Astrocyte (in vitro differentiated cells and primary cell): ENCODE data around the gene DGKG. TPM values are rescaled to one million over a fixed set of nuclear protein-coding genes. Genes with fewer than 3 reads are reported as not detected.

Experiments
- DNase-seq: peaks from one replicate; pipeline ENCODE4 v3.0.0-alpha.2; 2010; ENCODE audit warnings: low read depth
- FAIRE-seq: peaks from 2 replicates; lab custom pipeline; 2011; peaks lifted over from hg19 to GRCh38; lab: Jason Lieb, UNC
- H2AFZ ChIP-seq: 2 replicates; pipeline ENCODE4 v1.6.0; 2012; ENCODE audit warnings: low read depth, low read length, inconsistent platforms
- H3K27ac ChIP-seq: 2 replicates; pipeline ENCODE4 v1.5.1; 2011; ENCODE audit warnings: low read depth, low read length, inconsistent platforms
- H3K27me3 ChIP-seq: 2 replicates; pipeline ENCODE4 v1.6.0; 2011; ENCODE audit warnings: low read length, inconsistent platforms; ENCODE audit not compliant: insufficient read depth
- H3K36me3 ChIP-seq: 2 replicates; pipeline ENCODE4 v1.5.1; 2011; ENCODE audit warnings: low read length, inconsistent platforms; ENCODE audit not compliant: insufficient read depth
- H3K4me1 ChIP-seq: 2 replicates; pipeline ENCODE4 v1.5.1; 2011; ENCODE audit warnings: low read length, inconsistent platforms; ENCODE audit not compliant: insufficient read depth
- H3K4me2 ChIP-seq: 2 replicates; pipeline ENCODE4 v1.6.0; 2012; ENCODE audit warnings: low read length, inconsistent platforms
- H3K4me3 ChIP-seq: 2 replicates; pipeline ENCODE4 v1.5.1; 2011; ENCODE audit warnings: low read depth, mild to moderate bottlenecking, low read length, inconsistent platforms; ENCODE audit not compliant: insufficient read depth
- H3K79me2 ChIP-seq: 2 replicates; pipeline ENCODE4 v1.6.0; 2012; ENCODE audit warnings: mild to moderate bottlenecking, low read length, inconsistent platforms; ENCODE audit not compliant: insufficient read depth
- H3K9ac ChIP-seq: 2 replicates; pipeline ENCODE4 v1.6.0; 2012; ENCODE audit warnings: mild to moderate bottlenecking, low read length, inconsistent platforms
- H3K9me3 ChIP-seq: 2 replicates; pipeline ENCODE4 v1.5.1; 2012; ENCODE audit warnings: low read depth, mild to moderate bottlenecking, low read length, inconsistent platforms; ENCODE audit not compliant: insufficient read depth
- H4K20me1 ChIP-seq: 2 replicates; pipeline ENCODE4 v1.6.0; 2012; ENCODE audit warnings: low read length, inconsistent platforms; ENCODE audit not compliant: insufficient read depth
- H3K27ac Mint-ChIP-seq: one replicate; pipeline ENCODE4 v1.8.0; 2021; ENCODE audit warnings: mild to moderate bottlenecking, mixed read lengths; ENCODE audit not compliant: unreplicated experiment
- H3K27me3 Mint-ChIP-seq: one replicate; pipeline ENCODE4 v1.8.0; 2021; ENCODE audit warnings: low read depth, mixed read lengths; ENCODE audit not compliant: unreplicated experiment
- H3K36me3 Mint-ChIP-seq: one replicate; pipeline ENCODE4 v1.8.0; 2021; ENCODE audit warnings: low read depth, mixed read lengths; ENCODE audit not compliant: unreplicated experiment
- H3K4me1 Mint-ChIP-seq: one replicate; pipeline ENCODE4 v1.8.0; 2021; ENCODE audit warnings: low read depth, mixed read lengths; ENCODE audit not compliant: unreplicated experiment
- H3K4me3 Mint-ChIP-seq: one replicate; pipeline ENCODE4 v1.8.0; 2021; ENCODE audit warnings: mild to moderate bottlenecking, moderate library complexity, mixed read lengths; ENCODE audit not compliant: unreplicated experiment
- H3K9me3 Mint-ChIP-seq: one replicate; pipeline ENCODE4 v1.8.0; 2021; ENCODE audit warnings: mild to moderate bottlenecking, mixed read lengths; ENCODE audit not compliant: unreplicated experiment
- CTCF ChIP-seq: IDR thresholded peaks from 2 replicates; pipeline ENCODE4 v1.5.1; 2011; ENCODE audit warnings: low read depth, mild to moderate bottlenecking, inconsistent platforms, low read length, moderate library complexity; ENCODE audit not compliant: insufficient read depth
- EZH2 ChIP-seq: IDR thresholded peaks from 2 replicates; pipeline ENCODE4 v1.6.1; 2012; ENCODE audit warnings: mild to moderate bottlenecking, low read length, inconsistent platforms; ENCODE audit not compliant: insufficient read depth
- total RNA-seq: library from RNA; stranded (reverse); gene quantifications from 2 replicates; pipeline ENCODE4 v1.2.1, GENCODE V29; 2021

DGKG gene
- total RNA-seq, 1 donor from 2014 or later: 0.64 TPM

- H3K9me3 ChIP-seq: no peaks in the 10 kb centered on the region
- Mint-ChIP-seq H3K27me3 (peaks cover 58% of the 10 kb centered on the region), H3K4me3 (no peak overlapping the region), H3K27ac (no peak overlapping the region), H3K36me3 (no peaks in the 10 kb centered on the region), H3K4me1 (no peaks in the 10 kb centered on the region), H3K9me3 (no peaks in the 10 kb centered on the region)
- H3K36me3 ChIP-seq: no peaks in the 10 kb centered on the region
- TF ChIP-seq EZH2: no peak
- no peak for TF ChIP-seq CTCF
- H4K20me1 ChIP-seq: no peaks in the 10 kb centered on the region
- no peak overlapping the region for H3K4me3 ChIP-seq
- H3K27me3 ChIP-seq: peaks cover 20% of the 10 kb centered on the region
- no peak overlapping the region for H3K4me2 ChIP-seq
- no peak overlapping the region for H3K9ac ChIP-seq
- FAIRE-seq: no peak
- no peak for DNase-seq
- H2AFZ ChIP-seq: no peak overlapping the region
- no peaks in the 10 kb centered on the region for H3K79me2 ChIP-seq
- H3K4me1 ChIP-seq: no peaks in the 10 kb centered on the region
- no peak overlapping the region for H3K27ac ChIP-seq
Measured at GRCh38 chr3:186330772-186331460, 31.1 kb downstream of the DGKG start.

- no peaks in the 10 kb centered on the region for H3K79me2 ChIP-seq
- H3K4me3 Mint-ChIP-seq: no peak overlapping the region
- no peaks in the 10 kb centered on the region for H4K20me1 ChIP-seq
- H3K4me1 Mint-ChIP-seq: no peaks in the 10 kb centered on the region
- no peak for TF ChIP-seq CTCF
- no peak for TF ChIP-seq EZH2
- H3K9ac ChIP-seq: no peak overlapping the region
- H3K36me3 Mint-ChIP-seq: no peaks in the 10 kb centered on the region
- no peaks in the 10 kb centered on the region for H3K9me3 ChIP-seq
- H3K27me3 ChIP-seq: peaks cover 22% of the 10 kb centered on the region
- FAIRE-seq: no peak
- no peak overlapping the region for H3K4me3 ChIP-seq
- no peak overlapping the region for H3K27ac ChIP-seq
- H2AFZ ChIP-seq: no peak overlapping the region
- no peak overlapping the region for H3K27ac Mint-ChIP-seq
- no peaks in the 10 kb centered on the region for H3K36me3 ChIP-seq
- peaks cover 62% of the 10 kb centered on the region for H3K27me3 Mint-ChIP-seq
- H3K4me2 ChIP-seq: no peak overlapping the region
- H3K4me1 ChIP-seq: no peaks in the 10 kb centered on the region
- no peak for DNase-seq
- no peaks in the 10 kb centered on the region for H3K9me3 Mint-ChIP-seq
Measured at GRCh38 chr3:186329589-186329988, 32.4 kb downstream of the DGKG start.

GRCh38 chr3:186327912-186328487, 34.0 kb downstream of the DGKG start:
- H3K9ac ChIP-seq: no peak overlapping the region
- no peak overlapping the region for H3K4me3 ChIP-seq
- no peak overlapping the region for H2AFZ ChIP-seq
- no peak overlapping the region for H3K27ac ChIP-seq
- H3K36me3 Mint-ChIP-seq: no peaks in the 10 kb centered on the region
- TF ChIP-seq EZH2 (no peak), CTCF (no peak)
- H4K20me1 ChIP-seq: no peaks in the 10 kb centered on the region
- H3K4me1 ChIP-seq: no peaks in the 10 kb centered on the region
- peaks cover 56% of the 10 kb centered on the region for H3K27me3 Mint-ChIP-seq
- H3K4me1 Mint-ChIP-seq: no peaks in the 10 kb centered on the region
- H3K4me3 Mint-ChIP-seq: no peak overlapping the region
- FAIRE-seq: no peak
- H3K27ac Mint-ChIP-seq: no peak overlapping the region
- no peaks in the 10 kb centered on the region for H3K36me3 ChIP-seq
- no peaks in the 10 kb centered on the region for H3K79me2 ChIP-seq
- DNase-seq: no peak
- no peak overlapping the region for H3K4me2 ChIP-seq
- H3K9me3 Mint-ChIP-seq: no peaks in the 10 kb centered on the region
- no peaks in the 10 kb centered on the region for H3K9me3 ChIP-seq
- H3K27me3 ChIP-seq: peaks cover 18% of the 10 kb centered on the region
